AG09319 (cell line): ENCODE measurements around the gene MAPK12.

Source experiments
- DNase-seq: peaks from one replicate; pipeline ENCODE4 v3.0.0-alpha.2; 2010; ENCODE audit warnings: low read depth; ENCODE audit errors: extremely low read depth
- TF ChIP-seq, protein P1 (sequence below): IDR thresholded peaks from 2 replicates; pipeline ENCODE4 v1.5.1; 2011; ENCODE audit warnings: low read depth, mild to moderate bottlenecking, inconsistent platforms, low read length, moderate library complexity

The MAPK12 gene

DNA sequence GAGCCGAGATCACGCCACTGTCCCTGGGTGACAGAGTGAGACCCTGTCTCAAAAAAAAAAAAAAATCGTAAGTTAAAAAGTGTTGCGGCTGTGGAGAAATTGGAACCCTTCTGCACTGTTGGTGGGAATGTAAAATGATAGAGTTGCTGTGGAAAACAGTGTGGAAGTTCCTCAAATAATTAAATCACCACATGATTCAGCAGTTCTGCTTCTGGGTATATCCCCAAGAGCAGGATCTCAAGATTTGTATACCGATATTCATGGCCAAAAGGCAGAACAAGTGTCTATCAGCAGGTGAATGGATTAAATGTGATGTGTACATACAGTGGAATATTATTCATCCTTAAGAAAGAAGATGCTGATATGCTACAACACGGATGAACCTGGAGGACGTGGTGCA is 56.9 kb downstream of the MAPK12 start:
- no peak for DNase-seq
- TF ChIP-seq, protein P1, sequence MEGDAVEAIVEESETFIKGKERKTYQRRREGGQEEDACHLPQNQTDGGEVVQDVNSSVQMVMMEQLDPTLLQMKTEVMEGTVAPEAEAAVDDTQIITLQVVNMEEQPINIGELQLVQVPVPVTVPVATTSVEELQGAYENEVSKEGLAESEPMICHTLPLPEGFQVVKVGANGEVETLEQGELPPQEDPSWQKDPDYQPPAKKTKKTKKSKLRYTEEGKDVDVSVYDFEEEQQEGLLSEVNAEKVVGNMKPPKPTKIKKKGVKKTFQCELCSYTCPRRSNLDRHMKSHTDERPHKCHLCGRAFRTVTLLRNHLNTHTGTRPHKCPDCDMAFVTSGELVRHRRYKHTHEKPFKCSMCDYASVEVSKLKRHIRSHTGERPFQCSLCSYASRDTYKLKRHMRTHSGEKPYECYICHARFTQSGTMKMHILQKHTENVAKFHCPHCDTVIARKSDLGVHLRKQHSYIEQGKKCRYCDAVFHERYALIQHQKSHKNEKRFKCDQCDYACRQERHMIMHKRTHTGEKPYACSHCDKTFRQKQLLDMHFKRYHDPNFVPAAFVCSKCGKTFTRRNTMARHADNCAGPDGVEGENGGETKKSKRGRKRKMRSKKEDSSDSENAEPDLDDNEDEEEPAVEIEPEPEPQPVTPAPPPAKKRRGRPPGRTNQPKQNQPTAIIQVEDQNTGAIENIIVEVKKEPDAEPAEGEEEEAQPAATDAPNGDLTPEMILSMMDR, result no peak

DNA sequence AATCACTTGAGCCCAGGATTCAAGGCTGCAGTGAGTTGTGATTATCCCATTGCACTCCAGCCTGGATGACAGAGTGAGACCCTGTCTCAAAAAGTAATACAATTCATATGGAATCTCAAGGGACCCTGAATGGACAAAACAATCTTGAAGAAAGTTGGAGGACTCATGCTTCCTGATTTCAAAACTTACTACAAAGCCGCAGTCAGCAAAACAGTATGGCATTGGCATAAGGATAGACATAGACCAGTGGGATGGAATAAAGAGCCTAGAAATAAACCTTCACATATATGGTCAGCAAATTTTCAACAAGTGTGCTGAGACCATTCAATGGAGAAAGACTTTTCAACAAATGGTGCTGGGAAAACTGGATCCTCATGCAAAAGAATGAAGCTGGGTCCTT is 58.2 kb downstream of the MAPK12 start:
- DNase-seq, result no peak
- TF ChIP-seq, protein P1, result no peak
